ENCODE measurements around the gene GCGR.

Gene GCGR

GRCh38 chr17:81803728-81804558 lies at the start of gene GCGR:
Gene GCGR (plus strand): TSS chr17:81804150. CDS start chr17:81809019, 4,869 bp downstream.
- DNase-seq = no peak

- no peak for DNase-seq
Observed at GRCh38 chr17:81792675-81793615, 11.0 kb upstream of the GCGR start.

GRCh38 chr17:81794074-81794476 lies 9.9 kb upstream of the GCGR start:
- no peak for DNase-seq

GRCh38 chr17:81794509-81794908 lies 9.4 kb upstream of the GCGR start:
- DNase-seq = no peak

GRCh38 chr17:81801327-81801726 lies 2.6 kb upstream of the GCGR start:
- no peak for DNase-seq

- no peak for DNase-seq
Observed at GRCh38 chr17:81802048-81802758, 1.7 kb upstream of the GCGR start.

- DNase-seq = no peak
Observed at GRCh38 chr17:81802856-81803643, 900 bp upstream of the GCGR start.

- no peak for DNase-seq
Observed at GRCh38 chr17:81804559-81805399, 829 bp downstream of the GCGR start.

GRCh38 chr17:81805707-81806460 lies 1.9 kb downstream of the GCGR start:
- no peak for DNase-seq

- no peak for DNase-seq
Observed at GRCh38 chr17:81806461-81807209, 2.7 kb downstream of the GCGR start.

- no peak for DNase-seq
Observed at GRCh38 chr17:81807210-81807719, 3.3 kb downstream of the GCGR start.

GRCh38 chr17:81807839-81808238 lies 3.9 kb downstream of the GCGR start:
- DNase-seq = no peak

GRCh38 chr17:81808778-81809555 lies 5.0 kb downstream of the GCGR start:
- DNase-seq = no peak

- no peak for DNase-seq
Observed at GRCh38 chr17:81809556-81809998, 5.6 kb downstream of the GCGR start.

GRCh38 chr17:81810476-81810875 lies 6.5 kb downstream of the GCGR start:
- DNase-seq = no peak

GRCh38 chr17:81810892-81811704 lies 7.1 kb downstream of the GCGR start:
- DNase-seq = no peak

GRCh38 chr17:81811705-81812570 lies 8.0 kb downstream of the GCGR start:
- no peak for DNase-seq
